GM21367 (cell line): ENCODE measurements around the gene UBAC1.
"Not testable (repeated sequence)": the region's sequence is repeated elsewhere in the genome, so short reads cannot be mapped to it uniquely, and the experiment has no call there.

Experiments
- ATAC-seq: cut with Tn5 transposase; IDR thresholded peaks from one replicate; pipeline ENCODE4 v1.9.1; 2021; ENCODE audit not compliant: unreplicated experiment

The UBAC1 gene

DNA sequence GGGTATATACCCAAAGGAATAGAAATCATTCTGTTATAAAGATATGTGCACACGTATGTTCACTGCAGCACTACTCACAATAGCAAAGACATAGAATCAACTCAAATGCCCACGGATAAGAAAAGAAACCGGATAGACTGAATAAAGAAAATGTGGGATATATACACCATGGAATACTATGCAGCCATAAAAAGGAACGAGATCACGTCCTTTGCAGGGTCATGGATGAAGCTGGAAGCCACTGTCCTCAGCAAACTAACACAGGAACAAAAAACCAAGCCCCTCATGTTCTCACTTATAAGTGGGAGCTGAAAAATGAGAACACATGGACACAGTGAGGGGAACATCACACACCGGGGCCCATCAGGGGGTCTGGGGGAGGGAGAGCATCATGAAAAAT, 17.6 kb downstream of the UBAC1 start:
- not testable (repeated sequence) for ATAC-seq

GRCh38 chr9:135941288-135941995, 19.7 kb downstream of the UBAC1 start:
- ATAC-seq = no peak

DNA sequence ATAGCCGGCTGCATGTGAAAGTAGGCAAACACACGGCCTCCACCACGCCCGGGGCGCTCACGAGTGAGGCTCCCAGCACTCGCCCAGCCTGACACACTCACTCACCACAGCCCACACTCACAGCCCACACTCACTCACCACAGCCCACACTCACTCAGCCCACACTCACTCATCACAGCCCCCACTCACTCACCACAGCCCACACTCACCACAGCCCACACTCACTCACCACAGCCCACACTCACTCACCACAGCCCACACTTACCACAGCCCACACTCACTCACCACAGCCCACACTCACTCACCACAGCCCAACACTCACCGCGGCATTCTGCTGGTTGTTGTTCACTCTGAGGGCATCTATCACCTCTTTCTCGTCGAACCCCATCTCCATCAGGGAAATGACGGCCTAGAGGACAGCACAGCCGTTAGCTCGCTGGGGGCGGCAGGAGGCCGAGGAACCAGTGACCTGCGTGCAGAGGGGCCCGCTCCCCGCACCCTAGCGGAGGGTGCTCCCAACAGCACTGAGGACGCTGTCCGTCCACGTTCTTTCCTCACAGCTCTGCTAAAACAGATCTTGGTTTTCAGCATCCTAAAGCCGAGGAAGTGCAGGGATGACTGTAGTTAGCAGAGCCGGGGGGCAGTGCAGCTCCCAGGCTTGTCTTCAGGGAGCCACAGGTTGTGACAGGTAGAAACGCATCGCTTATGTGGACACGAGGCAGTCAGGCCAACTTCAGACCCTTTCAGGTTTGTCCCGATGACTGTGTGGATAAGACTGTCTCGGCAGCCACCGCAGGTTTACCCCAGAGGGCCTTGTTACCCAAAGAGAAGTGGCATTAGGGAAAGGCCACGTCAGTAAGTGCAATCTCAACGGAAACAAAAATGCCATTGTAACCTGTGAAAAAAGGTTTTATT, 21.6 kb downstream of the UBAC1 start:
- ATAC-seq = no peak

DNA sequence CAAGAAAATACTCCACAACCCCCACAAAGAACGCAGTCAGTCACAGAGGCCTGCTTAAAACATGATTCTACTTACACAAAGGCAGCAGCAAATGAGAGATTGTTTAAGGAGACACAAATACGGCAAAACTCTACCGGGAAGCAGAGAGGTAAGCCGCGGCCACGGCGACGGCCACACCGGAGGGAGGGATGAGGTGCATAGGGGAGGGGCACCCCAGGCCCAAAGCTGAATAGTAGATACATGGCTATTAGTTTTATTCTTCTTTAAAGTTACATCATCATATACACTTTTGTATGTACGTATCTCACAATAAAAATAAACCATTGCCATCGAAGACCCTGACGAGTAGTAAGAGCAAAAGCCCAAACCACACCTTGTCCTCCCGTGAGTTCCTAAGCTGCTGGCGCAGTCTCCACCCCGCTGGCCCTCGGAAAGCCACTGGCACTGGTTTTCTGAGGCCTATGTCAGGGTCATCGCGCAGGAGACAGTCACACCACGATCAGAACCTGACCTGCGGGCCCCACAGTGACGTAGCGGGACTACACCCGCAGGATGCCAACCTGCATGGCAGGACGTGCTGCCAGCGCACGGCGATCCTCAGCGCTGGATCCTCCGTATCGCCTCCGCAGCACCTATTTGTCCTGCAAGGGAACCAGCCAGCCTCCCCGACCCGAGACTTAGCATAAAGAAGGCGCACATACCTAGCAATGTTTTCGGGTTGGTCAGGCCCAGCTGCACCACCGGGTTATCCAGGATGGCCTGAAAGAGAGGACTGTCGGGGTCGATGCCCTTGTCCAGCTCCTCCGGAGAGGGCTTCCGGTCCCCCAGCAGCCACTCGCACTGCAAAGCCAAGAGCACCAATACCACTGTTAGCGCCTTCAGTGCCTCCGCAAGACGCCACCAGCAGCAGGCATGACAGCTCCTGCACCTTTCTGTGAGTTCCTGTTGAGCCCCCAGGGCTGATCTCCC, 23.4 kb downstream of the UBAC1 start:
- no peak for ATAC-seq

- no peak for ATAC-seq
Observed at GRCh38 chr9:135933114-135933513, 28.1 kb downstream of the UBAC1 start.

DNA sequence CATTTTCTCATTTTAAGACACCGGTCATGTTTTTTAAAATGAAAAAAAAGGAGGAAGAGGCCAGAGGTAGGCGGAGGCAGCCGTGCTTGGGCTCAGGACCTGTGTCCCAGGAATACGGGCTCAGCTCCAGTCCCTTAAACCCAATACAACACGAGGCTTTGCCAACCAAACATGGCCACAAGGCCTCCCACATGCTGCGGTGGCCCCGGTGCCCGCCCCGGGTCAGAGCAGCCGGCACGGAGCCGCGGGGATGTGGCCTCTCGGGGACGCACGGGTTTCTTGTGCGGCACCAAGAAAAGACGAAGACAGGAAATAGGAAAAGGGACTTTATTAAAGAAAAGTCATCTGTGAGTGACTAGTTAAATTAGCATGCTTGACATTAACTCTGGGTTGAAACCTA, 28.5 kb downstream of the UBAC1 start:
- ATAC-seq = no peak

DNA sequence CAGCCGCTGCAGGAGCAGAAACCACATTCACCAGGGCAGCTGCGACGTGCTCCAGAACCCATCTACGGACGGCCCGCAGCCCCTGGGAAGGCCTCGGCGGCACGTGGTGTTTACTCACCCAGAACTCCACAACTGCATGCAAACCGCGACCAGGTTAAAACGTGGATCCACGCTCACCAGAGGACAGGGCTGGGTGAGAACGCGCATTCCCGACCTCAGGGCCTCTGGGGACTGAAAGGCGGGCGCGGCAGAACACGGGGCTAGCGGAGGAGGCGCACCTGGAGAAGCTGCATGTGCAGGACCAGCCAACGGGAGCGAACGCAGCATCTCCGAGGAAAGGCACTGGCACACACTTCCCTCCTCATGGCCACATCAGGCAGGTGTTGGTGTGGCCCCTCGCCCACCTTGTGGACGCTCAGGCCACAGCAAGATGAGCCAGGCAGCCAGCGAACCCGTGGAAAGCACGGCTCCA, 29.8 kb downstream of the UBAC1 start:
- no peak for ATAC-seq

GRCh38 chr9:135930446-135931345, 30.5 kb downstream of the UBAC1 start:
- no peak for ATAC-seq

DNA sequence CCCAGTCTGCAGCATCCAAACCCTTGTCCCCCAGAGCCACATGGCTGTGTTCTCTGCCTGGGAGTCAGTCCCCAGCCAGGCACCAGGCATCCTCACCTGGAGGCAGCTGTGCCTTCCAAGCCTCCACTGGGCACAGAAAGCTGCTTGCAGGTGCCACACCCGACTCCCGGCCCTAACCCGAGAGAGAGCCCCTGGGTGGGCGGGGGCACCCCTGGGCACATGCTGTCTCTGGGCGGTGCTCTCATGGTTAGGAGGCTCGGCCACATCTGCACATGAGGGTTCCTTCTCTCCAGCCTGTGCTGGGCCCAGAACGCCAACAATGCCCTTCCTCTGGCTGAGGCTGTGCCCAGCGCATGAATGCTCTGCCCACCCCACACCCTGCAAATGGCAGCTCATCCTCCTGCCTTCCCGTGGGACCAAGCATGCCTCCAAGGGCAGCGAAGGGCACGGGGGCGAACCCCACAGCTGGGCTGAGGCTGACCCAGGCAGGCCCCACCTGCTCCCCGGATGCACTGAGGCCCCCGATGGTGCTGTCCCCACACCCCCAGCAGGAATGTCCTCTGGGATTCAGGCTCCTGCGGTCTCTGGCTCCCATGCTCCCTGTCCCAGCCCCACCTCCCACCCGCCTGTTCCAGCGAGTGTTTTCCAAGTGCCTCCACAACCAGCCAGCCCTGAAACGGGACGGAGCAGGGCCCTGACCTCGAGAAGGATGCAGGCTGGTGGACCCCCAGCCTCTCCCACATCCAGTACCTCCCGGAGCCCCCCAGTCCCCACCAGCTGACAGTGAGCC, 31.3 kb downstream of the UBAC1 start:
- no peak for ATAC-seq

- ATAC-seq = no peak
Observed at GRCh38 chr9:135928731-135929655, 32.2 kb downstream of the UBAC1 start.

DNA sequence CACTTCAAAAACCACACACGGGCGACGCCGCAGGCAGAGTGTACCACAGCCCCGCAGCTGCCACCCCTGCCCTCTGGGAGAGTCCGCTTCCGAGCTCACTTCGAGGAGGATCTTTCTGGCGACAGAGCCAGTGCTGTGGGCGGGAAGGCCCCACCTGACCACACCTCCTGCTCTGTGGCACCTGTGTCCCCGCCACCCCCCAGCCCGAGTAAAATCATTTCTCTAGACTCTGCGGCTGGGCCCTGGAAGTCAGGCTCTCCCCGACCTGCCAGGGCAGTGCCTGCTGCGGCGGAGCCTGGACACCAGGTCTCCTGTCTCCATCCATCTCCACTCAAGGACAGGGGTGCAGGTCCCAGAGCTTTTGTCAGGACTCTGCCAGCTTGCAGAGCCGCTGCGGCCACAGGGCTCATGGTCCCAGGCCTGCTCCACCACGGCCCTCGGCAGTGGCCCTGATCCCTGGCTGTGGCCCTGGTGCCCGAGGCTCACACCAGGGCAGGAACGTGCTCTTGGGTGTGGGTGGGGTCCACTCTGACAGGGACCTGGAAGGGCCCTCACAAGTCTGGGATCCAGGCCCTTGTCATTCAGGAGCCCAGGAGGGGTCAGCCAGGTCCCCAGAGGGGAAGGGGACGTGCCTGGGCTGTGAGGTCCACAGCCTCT, 33.0 kb downstream of the UBAC1 start:
- ATAC-seq = no peak

- ATAC-seq = no peak
Observed at GRCh38 chr9:135927195-135928013, 33.8 kb downstream of the UBAC1 start.

DNA sequence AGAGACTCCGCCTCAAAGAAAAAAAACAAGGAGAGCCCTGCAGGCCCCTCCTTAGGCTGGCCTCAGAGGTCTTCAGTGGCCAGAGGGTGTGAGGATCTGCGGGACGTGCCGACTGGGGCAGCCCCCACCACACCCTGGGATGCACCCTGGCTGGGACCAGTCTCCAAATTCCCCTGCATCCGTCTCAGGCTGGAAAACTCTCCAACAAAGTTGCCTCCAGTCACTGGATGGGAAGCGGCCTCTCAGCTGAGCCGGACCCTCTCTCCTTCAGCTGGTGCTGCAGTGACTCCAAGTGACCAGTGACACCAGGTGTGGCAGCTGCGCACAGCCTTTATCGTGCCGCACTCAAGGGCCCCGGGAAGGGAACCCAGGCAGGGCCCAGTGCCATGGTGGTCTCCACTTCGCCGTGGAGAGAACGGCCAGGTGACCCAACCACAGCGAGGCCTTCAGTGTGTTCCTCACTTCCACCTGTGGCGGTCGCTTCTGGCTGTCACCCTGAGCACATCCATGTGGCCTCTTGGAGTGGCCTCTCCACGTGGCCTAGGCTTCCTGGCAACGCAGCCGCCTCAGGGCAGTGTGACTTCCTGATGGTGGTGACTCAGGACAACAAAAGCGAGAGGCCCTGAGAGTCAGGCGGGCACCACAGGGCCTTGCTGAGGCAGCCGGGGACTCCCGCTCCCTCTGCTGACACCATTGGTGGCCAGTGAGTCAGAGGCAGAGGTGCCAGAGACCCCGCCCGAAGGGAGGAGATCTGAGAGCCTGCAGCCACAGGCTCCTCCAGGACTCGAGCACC, 34.6 kb downstream of the UBAC1 start:
- ATAC-seq = no peak

- no peak for ATAC-seq
Observed at GRCh38 chr9:135925496-135926133, 35.6 kb downstream of the UBAC1 start.

DNA sequence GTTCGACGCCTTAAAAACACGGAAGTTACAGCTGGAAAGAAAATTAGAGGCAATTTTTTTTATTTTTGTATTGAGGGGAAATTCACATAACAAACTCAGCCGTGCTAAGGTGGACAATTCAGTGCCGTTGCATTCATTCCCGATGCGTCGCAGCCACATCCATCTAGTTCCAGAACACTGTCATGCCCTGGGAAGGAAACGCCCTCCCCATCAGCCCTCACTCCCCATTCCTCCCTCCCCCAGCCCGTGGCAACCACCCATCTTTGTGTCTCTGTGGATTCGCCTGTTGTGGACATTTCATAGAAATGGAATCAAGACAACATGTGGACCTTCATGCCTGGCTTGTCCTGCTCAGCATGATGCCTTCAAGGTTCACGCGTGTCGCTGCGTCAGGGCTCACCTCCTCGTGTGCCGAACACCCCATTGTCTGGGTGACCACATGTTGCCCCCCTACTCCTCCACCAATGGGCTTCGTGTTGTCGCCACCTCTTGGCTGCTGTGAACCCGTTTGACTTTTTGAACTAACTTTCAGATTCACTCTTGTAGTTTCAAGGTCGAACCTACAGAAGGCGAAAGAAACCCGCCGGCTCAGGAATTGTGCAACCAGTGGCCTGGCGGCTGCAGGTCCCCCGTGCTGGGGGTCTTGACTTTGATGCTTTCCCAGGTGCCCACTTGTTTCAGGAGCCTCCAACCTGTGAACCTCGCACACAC, 36.4 kb downstream of the UBAC1 start:
- no peak for ATAC-seq
